ENCODE results near the gene MDH1.

GRCh38 chr2:63651356-63651755 is 62.6 kb downstream of the MDH1 start:
- TF ChIP-seq SUZ12 (IDR thresholded peaks at IDR 0.05; ENCODE audit: extremely low read depth, insufficient read depth, insufficient read length): no peak
- TF ChIP-seq YY1 (IDR thresholded peaks at IDR 0.05; ENCODE audit: insufficient read depth, insufficient read length): no peak
- no peak for TF ChIP-seq ZNF274 (IDR thresholded peaks at IDR 0.05; ENCODE audit: low read depth, low read length)
